GM12878 (cell line): Measurements from ENCODE around the gene MALRD1. TPM values are rescaled to one million over a fixed set of nuclear protein-coding genes. Genes with fewer than 3 reads are reported as not detected.

Source experiments
- ATAC-seq: fragments of 200-7000 bp; cut with Tn5 transposase; 3 replicates; pipeline ENCODE4 v1.9.1; 2020; ENCODE audit warnings: mild to moderate bottlenecking, moderate library complexity
- BruUV-seq: library from RNA; stranded (reverse); fragments of 400-500 nt; replicated peaks from 2 replicates; lab custom pipeline; 2021; lab: Mats Ljungman, UMichigan
- CTCF ChIA-PET: fragments of 300-600 bp; sonication (Branson Sonifier 250); formaldehyde crosslinking; extraction: SDS; loops from one replicate; lab custom pipeline; 2021; ENCODE audit warnings: inconsistent platforms; lab: Yijun Ruan, JAX
- POLR2A ChIA-PET: fragments of 350-600 bp; formaldehyde crosslinking; extraction: SDS; loops from one replicate; lab custom pipeline; 2021; ENCODE audit warnings: inconsistent platforms; lab: Charles Lee
- RAD21 ChIA-PET: fragments of 300-600 bp; sonication (Branson Sonifier 250); formaldehyde crosslinking; loops from one replicate; lab custom pipeline; 2023; ENCODE audit warnings: antibody characterized with exemption; ENCODE audit not compliant: unreplicated experiment; lab: Charles Lee
- SMC1A ChIA-PET: fragments of 300-600 bp; sonication (Branson Sonifier 250); formaldehyde crosslinking; loops from one replicate; lab custom pipeline; 2023; ENCODE audit not compliant: unreplicated experiment, uncharacterized antibody; lab: Charles Lee
- DNase-seq: peaks from one replicate; pipeline ENCODE4 v3.0.0-alpha.2; 2011; ENCODE audit warnings: low read depth, low spot score
- FAIRE-seq: peaks from 3 replicates; lab custom pipeline; 2011; peaks lifted over from hg19 to GRCh38; lab: Jason Lieb, UNC
- H2AFZ ChIP-seq: 2 replicates; pipeline ENCODE4 v1.6.0; 2011; ENCODE audit warnings: low read depth, low read length, control low read depth; ENCODE audit not compliant: control insufficient read depth
- H3K27ac ChIP-seq: 2 replicates; pipeline ENCODE4 v1.5.1; 2011; ENCODE audit warnings: control low read depth; ENCODE audit not compliant: control insufficient read depth, insufficient read depth
- H3K27me3 ChIP-seq, 2 experiments: replicated peaks in 1 of 2; 2 replicates each; pipeline versions ENCODE4 v1.6.0 to v1.6.1; 2011; ENCODE audit warnings: low read length in 1 of 2; ENCODE audit not compliant: control insufficient read depth in 2 of 2, insufficient read depth in 2 of 2
- H3K36me3 ChIP-seq, 2 experiments: 2 replicates each; pipeline ENCODE4 v1.5.1; 2011; ENCODE audit warnings: low read length in 1 of 2; ENCODE audit not compliant: control insufficient read depth in 2 of 2, insufficient read depth in 2 of 2
- H3K4me1 ChIP-seq: 2 replicates; pipeline ENCODE4 v1.6.1; 2011; ENCODE audit warnings: mild to moderate bottlenecking, low read length, moderate library complexity, mixed read lengths; ENCODE audit not compliant: control insufficient read depth, insufficient read depth
- H3K4me2 ChIP-seq: 2 replicates; pipeline ENCODE4 v1.6.0; 2011; ENCODE audit warnings: control low read depth; ENCODE audit not compliant: control insufficient read depth, insufficient read depth
- H3K4me3 ChIP-seq: fragments of 200-600 bp; sonication (generic); 2 replicates; pipeline ENCODE4 v1.5.1; 2016
- H3K79me2 ChIP-seq: 2 replicates; pipeline ENCODE4 v1.6.0; 2011; ENCODE audit warnings: low read length; ENCODE audit not compliant: control insufficient read depth, insufficient read depth
- H3K9ac ChIP-seq: 2 replicates; pipeline ENCODE4 v1.8.0; 2011; ENCODE audit warnings: low read length, control low read depth, mixed read lengths; ENCODE audit not compliant: control insufficient read depth, insufficient read depth
- H3K9me3 ChIP-seq: replicated peaks from 3 replicates; pipeline ENCODE4 v1.5.1; 2011; ENCODE audit warnings: mild to moderate bottlenecking, low read length; ENCODE audit not compliant: control insufficient read depth, insufficient read depth
- H4K20me1 ChIP-seq: 2 replicates; pipeline ENCODE4 v1.6.0; 2011; ENCODE audit not compliant: control insufficient read depth, insufficient read depth
- BCL3 ChIP-seq: IDR thresholded peaks from 2 replicates; pipeline ENCODE4 v1.6.1; 2011; ENCODE audit warnings: borderline replicate concordance, low read depth, mild to moderate bottlenecking, moderate library complexity, low read length; ENCODE audit not compliant: insufficient read depth, poor library complexity, severe bottlenecking
- CBX5 ChIP-seq: sonication (generic); IDR thresholded peaks from 2 replicates; pipeline ENCODE4 v1.6.1; 2016; ENCODE audit warnings: low read depth, moderate library complexity, mild to moderate bottlenecking, inconsistent platforms
- EED ChIP-seq: sonication (generic); IDR thresholded peaks from 2 replicates; pipeline ENCODE4 v1.6.1; 2016; ENCODE audit warnings: antibody characterized with exemption, low read depth
- WGBS: methylation state at CpG from one replicate; pipeline ENCODE4 v1.1.6; 2016; ENCODE audit warnings: low lambda C conversion rate; ENCODE audit not compliant: insufficient replicate concordance, insufficient coverage; ENCODE audit errors: missing lambda C conversion rate; 5-methylcytosine and 5-hydroxymethylcytosine counted together
- in situ Hi-C: fragments of 300-500 bp; cut with MboI; formaldehyde crosslinking; loops from 9 replicates; pipeline ENCODE4 v1.14.3; 2018; ENCODE audit warnings: mixed read lengths
- intact Hi-C: fragments of 100-400 bp; cut with micrococcal nuclease; formaldehyde crosslinking; loops from one replicate; pipeline ENCODE4 v1.14.2; 2022; ENCODE audit not compliant: unreplicated experiment
- polyA plus RNA-seq, 11 experiments: library from polyadenylated mRNA; depleted of rRNA in 4 of 11; unstranded in 6 of 11; stranded (reverse) in 5 of 11; fragments of >200 nt; fragmentation: Nextera tagmentation in 4 of 11; fragmentation: Illumina TruSeq in 1 of 11; extraction: Ambion mirVana in 4 of 11; extraction: Trizol in 1 of 11; gene quantifications; 1 replicate in 1 of 11; 2 replicates in 10 of 11; pipeline versions ENCODE4 v1.2.1 to v1.2.3, GENCODE V29; 2011 to 2016; ENCODE audit warnings: inconsistent platforms in 2 of 11, missing spikeins in 2 of 11, low read depth in 1 of 11
- total RNA-seq, 4 experiments: library from RNA; depleted of rRNA in 3 of 4; stranded (reverse); fragments of >200 nt in 3 of 4; fragmentation: Illumina TruSeq in 1 of 4; extraction: Trizol in 1 of 4; gene quantifications; 2 replicates each; pipeline versions ENCODE4 v1.2.1 to v1.2.3, GENCODE V29; 2013 to 2021
- TF ChIP-seq, protein P1 (sequence below), 3 experiments: IDR thresholded peaks in 2 of 3; conservative IDR thresholded peaks in 1 of 3; 2 replicates each; pipeline ENCODE4 v1.5.1; 2011; ENCODE audit warnings: low read depth in 3 of 3, low read length in 3 of 3, mild to moderate bottlenecking in 3 of 3, control low read depth in 2 of 3, moderate library complexity in 2 of 3, inconsistent platforms in 1 of 3, mixed read lengths in 1 of 3; ENCODE audit not compliant: control insufficient read depth in 2 of 3, insufficient read depth in 1 of 3; ENCODE audit errors: extremely low read depth in 1 of 3

Gene MALRD1
- total and polyA plus RNA-seq, 10 of the 15 experiments (the other 5 are each of a cell fraction or from before 2014, with no cell fraction given) = 0.12 to 6.6 (median 0.26) TPM; not detected in 2

DNA sequence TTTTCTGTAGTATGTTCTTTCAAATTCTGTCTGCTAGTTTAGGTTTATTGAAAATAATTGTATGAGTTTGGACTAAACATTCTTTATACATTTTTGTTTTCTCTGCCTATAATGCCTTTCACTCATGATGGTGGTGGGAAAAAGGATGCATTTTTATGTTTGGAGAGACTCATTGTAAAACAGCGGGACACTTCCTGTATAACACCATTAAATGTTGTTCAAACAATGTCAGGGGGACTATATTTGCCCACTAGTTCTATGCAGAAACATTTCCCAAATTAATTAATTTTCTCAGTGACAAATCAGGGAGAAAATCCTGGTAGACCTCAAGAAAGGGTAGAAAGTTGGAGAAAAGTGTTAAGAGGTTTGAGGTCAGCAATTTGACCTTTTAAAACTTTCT, 207.7 kb downstream of the MALRD1 start:
- no peak for ATAC-seq
- Histone ChIP-seq H3K79me2 (no peaks in the 10 kb centered on the region), H3K27ac (no peak overlapping the region), H3K4me1 (no peaks in the 10 kb centered on the region), H3K9ac (no peak overlapping the region), H3K4me3 (no peak overlapping the region), H3K27me3 (no peaks in the 10 kb centered on the region), H3K9me3 (no peaks in the 10 kb centered on the region), H2AFZ (no peak overlapping the region), H3K36me3 (no peaks in the 10 kb centered on the region), H3K4me2 (no peak overlapping the region), H4K20me1 (no peaks in the 10 kb centered on the region)
- 12% methylated on average over 1 of the region's 1 CpG for WGBS
- RAD21 ChIA-PET = no interaction called here
- in situ Hi-C loops = no loop called here
- CTCF ChIA-PET = no interaction called here
- no TSS peak for BruUV-seq
- FAIRE-seq = no peak
- POLR2A ChIA-PET = no interaction called here
- TF ChIP-seq BCL3 (no peak), EED (no peak), CBX5 (no peak)
- TF ChIP-seq, protein P1, sequence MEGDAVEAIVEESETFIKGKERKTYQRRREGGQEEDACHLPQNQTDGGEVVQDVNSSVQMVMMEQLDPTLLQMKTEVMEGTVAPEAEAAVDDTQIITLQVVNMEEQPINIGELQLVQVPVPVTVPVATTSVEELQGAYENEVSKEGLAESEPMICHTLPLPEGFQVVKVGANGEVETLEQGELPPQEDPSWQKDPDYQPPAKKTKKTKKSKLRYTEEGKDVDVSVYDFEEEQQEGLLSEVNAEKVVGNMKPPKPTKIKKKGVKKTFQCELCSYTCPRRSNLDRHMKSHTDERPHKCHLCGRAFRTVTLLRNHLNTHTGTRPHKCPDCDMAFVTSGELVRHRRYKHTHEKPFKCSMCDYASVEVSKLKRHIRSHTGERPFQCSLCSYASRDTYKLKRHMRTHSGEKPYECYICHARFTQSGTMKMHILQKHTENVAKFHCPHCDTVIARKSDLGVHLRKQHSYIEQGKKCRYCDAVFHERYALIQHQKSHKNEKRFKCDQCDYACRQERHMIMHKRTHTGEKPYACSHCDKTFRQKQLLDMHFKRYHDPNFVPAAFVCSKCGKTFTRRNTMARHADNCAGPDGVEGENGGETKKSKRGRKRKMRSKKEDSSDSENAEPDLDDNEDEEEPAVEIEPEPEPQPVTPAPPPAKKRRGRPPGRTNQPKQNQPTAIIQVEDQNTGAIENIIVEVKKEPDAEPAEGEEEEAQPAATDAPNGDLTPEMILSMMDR (IDR thresholded peaks at IDR 0.05 in 2 of 3, conservative IDR thresholded peaks at IDR 0.05 in 1 of 3; ENCODE audit: control insufficient read depth in 2 of 3, extremely low read depth in 1 of 3, insufficient read depth in 1 of 3, low read depth in 3 of 3, low read length in 3 of 3) = no peak
- no peak for DNase-seq
- intact Hi-C loops = no loop called here
- SMC1A ChIA-PET = no interaction called here
